C4-2B (cell line): Measurements from ENCODE around the gene DIS3L2.

Experiments
- ZFX ChIP-seq: fragments of 450-650 bp; IDR thresholded peaks from 2 replicates; pipeline ENCODE4 v1.6.1; 2017
- TF ChIP-seq, protein P1 (sequence below): fragments of 450-650 bp; conservative IDR thresholded peaks from 2 replicates; pipeline ENCODE4 v1.5.1; 2017; ENCODE audit warnings: mild to moderate bottlenecking

DNA sequence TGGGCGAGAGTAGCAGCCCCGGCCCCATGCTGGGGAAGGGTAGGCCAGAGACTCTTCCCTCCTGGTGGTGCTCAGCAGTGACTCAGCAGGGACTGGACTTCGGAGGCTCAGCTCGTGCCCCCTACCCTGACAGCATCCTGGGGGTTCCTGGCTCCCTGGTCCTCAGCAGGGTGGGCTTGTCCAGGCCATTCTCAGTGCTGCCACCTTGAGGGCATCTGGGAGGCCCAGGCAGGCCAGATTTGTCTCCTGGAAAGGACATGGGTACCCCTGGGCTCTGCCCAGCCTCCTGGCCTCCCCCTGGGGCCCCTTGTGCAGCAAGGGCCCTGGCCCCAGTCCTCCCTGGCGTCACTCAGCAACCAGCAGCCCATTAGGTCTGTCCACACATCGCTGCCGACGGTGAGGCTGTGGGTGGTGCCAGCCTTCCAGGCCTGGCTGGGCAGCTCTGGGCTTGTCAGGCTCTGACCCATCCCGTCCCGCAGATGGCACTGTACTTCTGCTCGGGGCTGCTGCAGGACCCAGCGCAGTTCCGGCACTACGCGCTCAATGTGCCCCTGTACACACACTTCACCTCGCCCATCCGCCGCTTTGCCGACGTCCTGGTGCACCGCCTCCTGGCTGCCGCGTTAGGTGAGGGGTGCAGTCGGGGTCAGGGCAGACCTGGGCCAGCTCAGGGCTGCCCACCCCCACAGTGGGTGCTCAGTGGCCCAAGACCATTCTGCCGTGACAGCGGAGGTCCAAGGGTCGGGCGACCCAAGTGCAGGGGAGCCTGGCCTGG, 372.0 kb downstream of the DIS3L2 start:
- TF ChIP-seq, protein P1, sequence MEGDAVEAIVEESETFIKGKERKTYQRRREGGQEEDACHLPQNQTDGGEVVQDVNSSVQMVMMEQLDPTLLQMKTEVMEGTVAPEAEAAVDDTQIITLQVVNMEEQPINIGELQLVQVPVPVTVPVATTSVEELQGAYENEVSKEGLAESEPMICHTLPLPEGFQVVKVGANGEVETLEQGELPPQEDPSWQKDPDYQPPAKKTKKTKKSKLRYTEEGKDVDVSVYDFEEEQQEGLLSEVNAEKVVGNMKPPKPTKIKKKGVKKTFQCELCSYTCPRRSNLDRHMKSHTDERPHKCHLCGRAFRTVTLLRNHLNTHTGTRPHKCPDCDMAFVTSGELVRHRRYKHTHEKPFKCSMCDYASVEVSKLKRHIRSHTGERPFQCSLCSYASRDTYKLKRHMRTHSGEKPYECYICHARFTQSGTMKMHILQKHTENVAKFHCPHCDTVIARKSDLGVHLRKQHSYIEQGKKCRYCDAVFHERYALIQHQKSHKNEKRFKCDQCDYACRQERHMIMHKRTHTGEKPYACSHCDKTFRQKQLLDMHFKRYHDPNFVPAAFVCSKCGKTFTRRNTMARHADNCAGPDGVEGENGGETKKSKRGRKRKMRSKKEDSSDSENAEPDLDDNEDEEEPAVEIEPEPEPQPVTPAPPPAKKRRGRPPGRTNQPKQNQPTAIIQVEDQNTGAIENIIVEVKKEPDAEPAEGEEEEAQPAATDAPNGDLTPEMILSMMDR: peak; percentile 70
- no peak for TF ChIP-seq ZFX
